CD4-positive, alpha-beta T cell (primary cell): ENCODE results near the gene UBE2F. TPM values are rescaled to one million over a fixed set of nuclear protein-coding genes. Genes with fewer than 3 reads are reported as not detected.

Experiments used
- ATAC-seq: fragments of 200-7000 bp; cut with Tn5 transposase; one replicate; pipeline ENCODE4 v1.10.0; 2022; ENCODE audit warnings: mild to moderate bottlenecking; ENCODE audit not compliant: poor library complexity
- CTCF ChIA-PET: fragments of 350-600 bp; sonication (Branson Sonifier 250); formaldehyde crosslinking; loops from one replicate; lab custom pipeline; 2021; ENCODE audit warnings: antibody characterized with exemption, inconsistent platforms; lab: Charles Lee
- POLR2A ChIA-PET: fragments of 350-600 bp; sonication (Branson Sonifier 250); formaldehyde crosslinking; loops from one replicate; lab custom pipeline; 2021; ENCODE audit warnings: antibody characterized with exemption, inconsistent platforms; lab: Charles Lee
- DNase-seq, 14 experiments: peaks; one replicate each; pipeline ENCODE4 v3.0.0-alpha.2; 2013 to 2020; ENCODE audit warnings: mixed read lengths in 2 of 14
- H3K27ac ChIP-seq, 2 donors: one replicate each; pipeline versions ENCODE4 v1.5.1 to v1.7.0; 2013; ENCODE audit warnings: low read length in 2 of 2, low read depth in 1 of 2, mild to moderate bottlenecking in 1 of 2
- H3K27me3 ChIP-seq, 2 experiments: 1 replicate in 1 of 2; 2 replicates in 1 of 2; pipeline versions ENCODE4 v1.6.1 to v1.7.0; 2013; ENCODE audit warnings: low read length in 2 of 2, control low read depth in 1 of 2, mild to moderate bottlenecking in 1 of 2, moderate library complexity in 1 of 2; ENCODE audit not compliant: insufficient read depth in 2 of 2, control insufficient read depth in 1 of 2
- H3K36me3 ChIP-seq: one replicate; pipeline ENCODE4 v1.6.1; 2013; ENCODE audit warnings: low read length, control low read depth; ENCODE audit not compliant: insufficient read depth
- H3K4me1 ChIP-seq: one replicate; pipeline ENCODE4 v1.6.1; 2013; ENCODE audit warnings: low read length, control low read depth; ENCODE audit not compliant: insufficient read depth
- H3K4me3 ChIP-seq: one replicate; pipeline ENCODE4 v1.5.1; 2013; ENCODE audit warnings: mild to moderate bottlenecking, low read length, moderate library complexity
- H3K9me3 ChIP-seq, 2 experiments: 1 replicate in 1 of 2; 2 replicates in 1 of 2; pipeline versions ENCODE4 v1.6.1 to v1.7.0; 2013; ENCODE audit warnings: low read length in 2 of 2, mild to moderate bottlenecking in 2 of 2, control low read depth in 1 of 2, moderate library complexity in 1 of 2; ENCODE audit not compliant: control insufficient read depth in 1 of 2, insufficient read depth in 1 of 2
- H3K27ac Mint-ChIP-seq: one replicate; pipeline ENCODE4 v1.8.0; 2020; ENCODE audit warnings: mixed read lengths
- H3K27me3 Mint-ChIP-seq: one replicate; pipeline ENCODE4 v1.8.0; 2021; ENCODE audit warnings: mixed read lengths
- H3K36me3 Mint-ChIP-seq: one replicate; pipeline ENCODE4 v1.8.0; 2021; ENCODE audit warnings: low read depth, mixed read lengths
- H3K4me1 Mint-ChIP-seq: one replicate; pipeline ENCODE4 v1.8.0; 2021; ENCODE audit warnings: low read depth, mixed read lengths
- H3K4me3 Mint-ChIP-seq: one replicate; pipeline ENCODE4 v1.8.0; 2020; ENCODE audit warnings: mild to moderate bottlenecking, mixed read lengths
- H3K9me3 Mint-ChIP-seq: one replicate; pipeline ENCODE4 v1.8.0; 2020; ENCODE audit warnings: mixed read lengths
- CTCF ChIP-seq: fragments of 200-600 bp; IDR thresholded peaks from one replicate; pipeline ENCODE4 v1.8.0; 2022; ENCODE audit warnings: antibody characterized with exemption, mild to moderate bottlenecking
- intact Hi-C, 2 experiments: fragments of 100-400 bp; cut with DNase I in 1 of 2; cut with micrococcal nuclease in 1 of 2; formaldehyde crosslinking; loops; one replicate each; pipeline versions ENCODE4 v1.15.1 to v1.9.0; 2023 to 2025; cut with DNase I, micrococcal nuclease
- total RNA-seq, 174 experiments: library from RNA in 2 of 174; stranded (reverse) in 2 of 174; gene quantifications; one replicate each; pipeline ENCODE4 v1.2.3 and lab custom pipeline; 2021 to 2026

UBE2F gene
- total RNA-seq, 2 experiments from 2014 or later = 23.2 to 27.4 TPM

- TF ChIP-seq CTCF = no peak
- Histone ChIP-seq H3K27ac (no peak overlapping the region), H3K4me1 (peaks cover 2% of the 10 kb centered on the region), H3K9me3 (peaks cover 11 to 15% of the 10 kb centered on the region in 2 experiments), H3K27me3 (no peaks in the 10 kb centered on the region), H3K36me3 (peaks cover 45% of the 10 kb centered on the region), H3K4me3 (no peak overlapping the region)
- Mint-ChIP-seq H3K36me3 (peaks cover 81% of the 10 kb centered on the region), H3K27ac (no peak overlapping the region), H3K27me3 (no peaks in the 10 kb centered on the region), H3K4me1 (no peaks in the 10 kb centered on the region), H3K4me3 (no peak overlapping the region), H3K9me3 (peaks cover 12% of the 10 kb centered on the region)
- ChIA-PET CTCF (no interaction called here), POLR2A (no interaction called here)
- DNase-seq (no peak), ATAC-seq (no peak)
- intact Hi-C loops = no loop called here
Observed at GRCh38 chr2:238043851-238044250, 77.0 kb downstream of the UBE2F start.

GRCh38 chr2:238045575-238045974 is 78.8 kb downstream of the UBE2F start:
- no peak for DNase-seq
- Histone ChIP-seq H3K4me3 (no peak overlapping the region), H3K4me1 (peaks cover 2% of the 10 kb centered on the region), H3K27me3 (no peaks in the 10 kb centered on the region), H3K9me3 (peaks cover 11 to 20% of the 10 kb centered on the region in 2 experiments), H3K36me3 (peaks cover 30% of the 10 kb centered on the region), H3K27ac (no peak overlapping the region)
- no peaks in the 10 kb centered on the region for H3K4me1 Mint-ChIP-seq
- no peak overlapping the region for H3K27ac Mint-ChIP-seq
- POLR2A ChIA-PET = no interaction called here
- no peak for ATAC-seq
- no peak overlapping the region for H3K4me3 Mint-ChIP-seq
- no peak for TF ChIP-seq CTCF
- H3K9me3 Mint-ChIP-seq = peaks cover 16% of the 10 kb centered on the region
- no peaks in the 10 kb centered on the region for H3K27me3 Mint-ChIP-seq
- H3K36me3 Mint-ChIP-seq = peaks cover 65% of the 10 kb centered on the region
- CTCF ChIA-PET = no interaction called here
- intact Hi-C loops = no loop called here

- Mint-ChIP-seq H3K4me1 (no peaks in the 10 kb centered on the region), H3K36me3 (peaks cover 53% of the 10 kb centered on the region), H3K27ac (no peak overlapping the region), H3K27me3 (no peaks in the 10 kb centered on the region), H3K4me3 (no peak overlapping the region), H3K9me3 (peaks cover 16% of the 10 kb centered on the region)
- Histone ChIP-seq H3K9me3 (peaks cover 11 to 20% of the 10 kb centered on the region in 2 experiments), H3K27ac (no peak overlapping the region), H3K27me3 (no peaks in the 10 kb centered on the region), H3K4me1 (peaks cover 2% of the 10 kb centered on the region), H3K36me3 (peaks cover 17% of the 10 kb centered on the region), H3K4me3 (no peak overlapping the region)
- ChIA-PET POLR2A (interaction anchor here (1.2 kb wide), 1 partner anchor 14 kb away, joined by 4 read pairs; the partner anchor contains the start of gene SCLY), CTCF (no interaction called here)
- intact Hi-C loops = no loop called here
- ATAC-seq = no peak
- TF ChIP-seq CTCF = no peak
- DNase-seq = no peak
Observed at GRCh38 chr2:238046725-238047270, 80.0 kb downstream of the UBE2F start.
